Activated CD8-positive, alpha-beta memory T cell treated with anti-CD3 and anti-CD28 coated beads, Interleukin-2, amount 50 U/mL, for 48 hours (primary cell): Measurements from ENCODE around the gene TNFRSF13B.
A peak's percentile ranks its signal among the peaks of the same experiment; 100 is the strongest.
"Not testable (repeated sequence)": the region's sequence is repeated elsewhere in the genome, so short reads cannot be mapped to it uniquely, and the experiment has no call there.

ENCODE experiments used
- DNase-seq: peaks from one replicate; pipeline ENCODE4 v3.0.0-alpha.2; 2020

The TNFRSF13B gene

GRCh38 chr17:16924696-16925440 is 47.0 kb downstream of the TNFRSF13B start:
- DNase-seq, result peak; percentile 42

- DNase-seq, result peak; percentile 37
Observed at GRCh38 chr17:16923904-16924695, 47.8 kb downstream of the TNFRSF13B start.

- DNase-seq, result peak; percentile 39
Observed at GRCh38 chr17:16923097-16923903, 48.6 kb downstream of the TNFRSF13B start.

GRCh38 chr17:16922386-16923096 is 49.4 kb downstream of the TNFRSF13B start:
- peak; percentile 2 for DNase-seq

- DNase-seq, result not testable (repeated sequence)
Observed at GRCh38 chr17:16921451-16921850, 50.5 kb downstream of the TNFRSF13B start.

- peak; percentile 34 for DNase-seq
Observed at GRCh38 chr17:16920628-16921020, 51.3 kb downstream of the TNFRSF13B start.

- peak; percentile 42 for DNase-seq
Observed at GRCh38 chr17:16919663-16920627, 52.0 kb downstream of the TNFRSF13B start.

GRCh38 chr17:16918443-16918842 is 53.5 kb downstream of the TNFRSF13B start:
- DNase-seq, result peak; percentile 17

- peak; percentile 20 for DNase-seq
Observed at GRCh38 chr17:16917671-16918394, 54.1 kb downstream of the TNFRSF13B start.

- DNase-seq, result peak; percentile 39
Observed at GRCh38 chr17:16916557-16916920, 55.4 kb downstream of the TNFRSF13B start.

- DNase-seq, result peak; percentile 63
Observed at GRCh38 chr17:16915752-16916556, 56.0 kb downstream of the TNFRSF13B start.

- no peak for DNase-seq
Observed at GRCh38 chr17:16913463-16913862, 58.5 kb downstream of the TNFRSF13B start.

- peak; percentile 42 for DNase-seq
Observed at GRCh38 chr17:16912021-16912962, 59.6 kb downstream of the TNFRSF13B start.

- DNase-seq, result peak; percentile 46
Observed at GRCh38 chr17:16911141-16911937, 60.6 kb downstream of the TNFRSF13B start.

- peak; percentile 26 for DNase-seq
Observed at GRCh38 chr17:16910341-16910740, 61.6 kb downstream of the TNFRSF13B start.

GRCh38 chr17:16909472-16910246 is 62.3 kb downstream of the TNFRSF13B start:
- no peak for DNase-seq

GRCh38 chr17:16908273-16908672 is 63.6 kb downstream of the TNFRSF13B start:
- no peak for DNase-seq
